ENCODE data around the gene FAM50B. TPM values are rescaled to one million over a fixed set of nuclear protein-coding genes. Genes with fewer than 3 reads are reported as not detected.

Gene FAM50B
- total and polyA plus RNA-seq, 2 of the 13 experiments (the other 11 are each of a cell fraction or from before 2014, with no cell fraction given): 0.05 TPM; not detected in 1

DNA sequence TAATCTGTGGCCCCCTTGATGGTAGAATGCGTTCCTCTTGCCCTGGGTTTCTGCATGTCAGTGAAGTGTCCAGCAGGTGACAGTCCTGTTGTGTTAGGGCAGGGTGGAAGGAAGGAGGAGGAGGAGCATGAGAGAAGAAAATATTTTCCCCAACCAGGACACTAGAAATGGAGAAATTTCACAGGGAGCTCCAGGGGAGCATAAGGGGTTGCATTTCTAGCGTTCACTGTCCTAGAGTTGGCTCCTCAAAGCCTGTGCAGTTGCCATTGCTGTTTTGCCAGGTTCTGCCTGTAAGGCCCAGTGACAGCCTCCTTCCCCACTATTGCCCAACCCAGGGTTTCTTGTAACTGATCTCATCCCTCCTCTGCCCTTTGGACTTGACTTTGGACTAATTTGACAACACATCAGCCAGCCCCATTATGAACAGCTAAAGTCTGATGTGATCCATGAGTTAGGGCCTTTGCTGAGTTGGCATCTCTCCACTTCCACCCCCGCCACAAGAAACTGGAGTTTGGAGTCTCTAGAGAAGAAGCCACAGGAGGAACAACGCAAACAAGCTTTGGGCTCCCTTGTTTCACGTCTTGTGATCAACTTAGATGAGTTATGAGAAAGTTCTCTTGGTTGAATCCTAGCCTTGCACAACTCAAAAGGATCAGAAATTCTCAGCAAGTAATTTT is 14.0 kb upstream of the FAM50B start (continued):
- no peak for TF ChIP-seq HNRNPK (IDR thresholded peaks at IDR 0.05; ENCODE audit: low read depth, low read length, poor library complexity, severe bottlenecking)
- TF ChIP-seq ZNF749 (CRISPR knock-in tag; IDR thresholded peaks at IDR 0.05; ENCODE audit: borderline replicate concordance): no peak
- TF ChIP-seq HNF4G (IDR thresholded peaks at IDR 0.05; ENCODE audit: borderline replicate concordance, low read depth, low read length): peak; percentile 97
- peak; percentile 99 for TF ChIP-seq HNF4G (CRISPR knock-in tag; IDR thresholded peaks at IDR 0.05; ENCODE audit: borderline replicate concordance, low read depth)
- 0 out of 2 replicates have a peak, but pooled peaks have one; percentile 47 for TF ChIP-seq SIN3A (IDR thresholded peaks at IDR 0.05; ENCODE audit: borderline replicate concordance, low read depth, low read length)
- TF ChIP-seq JARID2 (CRISPR knock-in tag; IDR thresholded peaks at IDR 0.05; ENCODE audit: insufficient replicate concordance): peak; percentile 68
- TF ChIP-seq NCOA1 (CRISPR knock-in tag; IDR thresholded peaks at IDR 0.05): no peak
- no peak for TF ChIP-seq SP2 (CRISPR knock-in tag; IDR thresholded peaks at IDR 0.05)
- TF ChIP-seq, protein P1, sequence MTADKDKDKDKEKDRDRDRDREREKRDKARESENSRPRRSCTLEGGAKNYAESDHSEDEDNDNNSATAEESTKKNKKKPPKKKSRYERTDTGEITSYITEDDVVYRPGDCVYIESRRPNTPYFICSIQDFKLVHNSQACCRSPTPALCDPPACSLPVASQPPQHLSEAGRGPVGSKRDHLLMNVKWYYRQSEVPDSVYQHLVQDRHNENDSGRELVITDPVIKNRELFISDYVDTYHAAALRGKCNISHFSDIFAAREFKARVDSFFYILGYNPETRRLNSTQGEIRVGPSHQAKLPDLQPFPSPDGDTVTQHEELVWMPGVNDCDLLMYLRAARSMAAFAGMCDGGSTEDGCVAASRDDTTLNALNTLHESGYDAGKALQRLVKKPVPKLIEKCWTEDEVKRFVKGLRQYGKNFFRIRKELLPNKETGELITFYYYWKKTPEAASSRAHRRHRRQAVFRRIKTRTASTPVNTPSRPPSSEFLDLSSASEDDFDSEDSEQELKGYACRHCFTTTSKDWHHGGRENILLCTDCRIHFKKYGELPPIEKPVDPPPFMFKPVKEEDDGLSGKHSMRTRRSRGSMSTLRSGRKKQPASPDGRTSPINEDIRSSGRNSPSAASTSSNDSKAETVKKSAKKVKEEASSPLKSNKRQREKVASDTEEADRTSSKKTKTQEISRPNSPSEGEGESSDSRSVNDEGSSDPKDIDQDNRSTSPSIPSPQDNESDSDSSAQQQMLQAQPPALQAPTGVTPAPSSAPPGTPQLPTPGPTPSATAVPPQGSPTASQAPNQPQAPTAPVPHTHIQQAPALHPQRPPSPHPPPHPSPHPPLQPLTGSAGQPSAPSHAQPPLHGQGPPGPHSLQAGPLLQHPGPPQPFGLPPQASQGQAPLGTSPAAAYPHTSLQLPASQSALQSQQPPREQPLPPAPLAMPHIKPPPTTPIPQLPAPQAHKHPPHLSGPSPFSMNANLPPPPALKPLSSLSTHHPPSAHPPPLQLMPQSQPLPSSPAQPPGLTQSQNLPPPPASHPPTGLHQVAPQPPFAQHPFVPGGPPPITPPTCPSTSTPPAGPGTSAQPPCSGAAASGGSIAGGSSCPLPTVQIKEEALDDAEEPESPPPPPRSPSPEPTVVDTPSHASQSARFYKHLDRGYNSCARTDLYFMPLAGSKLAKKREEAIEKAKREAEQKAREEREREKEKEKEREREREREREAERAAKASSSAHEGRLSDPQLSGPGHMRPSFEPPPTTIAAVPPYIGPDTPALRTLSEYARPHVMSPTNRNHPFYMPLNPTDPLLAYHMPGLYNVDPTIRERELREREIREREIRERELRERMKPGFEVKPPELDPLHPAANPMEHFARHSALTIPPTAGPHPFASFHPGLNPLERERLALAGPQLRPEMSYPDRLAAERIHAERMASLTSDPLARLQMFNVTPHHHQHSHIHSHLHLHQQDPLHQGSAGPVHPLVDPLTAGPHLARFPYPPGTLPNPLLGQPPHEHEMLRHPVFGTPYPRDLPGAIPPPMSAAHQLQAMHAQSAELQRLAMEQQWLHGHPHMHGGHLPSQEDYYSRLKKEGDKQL (CRISPR knock-in tag; IDR thresholded peaks at IDR 0.05; ENCODE audit: low read depth): peak; percentile 48; the same call in 1 of the 2 replicates
- TF ChIP-seq MIXL1 (CRISPR knock-in tag; IDR thresholded peaks at IDR 0.05): peak; percentile 96
- peak; percentile 90 for TF ChIP-seq FOXO1 (CRISPR knock-in tag; IDR thresholded peaks at IDR 0.05)
- TF ChIP-seq KDM5B (CRISPR knock-in tag; IDR thresholded peaks at IDR 0.05; ENCODE audit: borderline replicate concordance): peak; percentile 54; the same call in 1 of the 2 replicates
- peak; percentile 76; the same call in 1 of the 2 replicates for TF ChIP-seq HOXA5 (CRISPR knock-in tag; IDR thresholded peaks at IDR 0.05)
- TF ChIP-seq, protein P2, sequence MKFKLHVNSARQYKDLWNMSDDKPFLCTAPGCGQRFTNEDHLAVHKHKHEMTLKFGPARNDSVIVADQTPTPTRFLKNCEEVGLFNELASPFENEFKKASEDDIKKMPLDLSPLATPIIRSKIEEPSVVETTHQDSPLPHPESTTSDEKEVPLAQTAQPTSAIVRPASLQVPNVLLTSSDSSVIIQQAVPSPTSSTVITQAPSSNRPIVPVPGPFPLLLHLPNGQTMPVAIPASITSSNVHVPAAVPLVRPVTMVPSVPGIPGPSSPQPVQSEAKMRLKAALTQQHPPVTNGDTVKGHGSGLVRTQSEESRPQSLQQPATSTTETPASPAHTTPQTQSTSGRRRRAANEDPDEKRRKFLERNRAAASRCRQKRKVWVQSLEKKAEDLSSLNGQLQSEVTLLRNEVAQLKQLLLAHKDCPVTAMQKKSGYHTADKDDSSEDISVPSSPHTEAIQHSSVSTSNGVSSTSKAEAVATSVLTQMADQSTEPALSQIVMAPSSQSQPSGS (CRISPR knock-in tag; IDR thresholded peaks at IDR 0.05): peak; percentile 98
- TF ChIP-seq ZSCAN22 (CRISPR knock-in tag; IDR thresholded peaks at IDR 0.05): no peak
- no peak for TF ChIP-seq TCF12 (IDR thresholded peaks at IDR 0.05)
- 0 out of 2 replicates have a peak, but pooled peaks have one; percentile 64 for TF ChIP-seq TCF12 (CRISPR knock-in tag; IDR thresholded peaks at IDR 0.05)
- TF ChIP-seq TEAD3 (CRISPR knock-in tag; optimal IDR thresholded peaks at IDR 0.05; ENCODE audit: borderline replicate concordance): peak; percentile 61
- TF ChIP-seq MED1 (CRISPR knock-in tag; IDR thresholded peaks at IDR 0.05): peak; percentile 94
- TF ChIP-seq ATF7-NPFF (CRISPR knock-in tag; IDR thresholded peaks at IDR 0.05; ENCODE audit: low read depth): peak; percentile 66; the same call in 1 of the 2 replicates
- TF ChIP-seq KAT8 (CRISPR knock-in tag; IDR thresholded peaks at IDR 0.05): peak; percentile 81
- TF ChIP-seq, protein P3, sequence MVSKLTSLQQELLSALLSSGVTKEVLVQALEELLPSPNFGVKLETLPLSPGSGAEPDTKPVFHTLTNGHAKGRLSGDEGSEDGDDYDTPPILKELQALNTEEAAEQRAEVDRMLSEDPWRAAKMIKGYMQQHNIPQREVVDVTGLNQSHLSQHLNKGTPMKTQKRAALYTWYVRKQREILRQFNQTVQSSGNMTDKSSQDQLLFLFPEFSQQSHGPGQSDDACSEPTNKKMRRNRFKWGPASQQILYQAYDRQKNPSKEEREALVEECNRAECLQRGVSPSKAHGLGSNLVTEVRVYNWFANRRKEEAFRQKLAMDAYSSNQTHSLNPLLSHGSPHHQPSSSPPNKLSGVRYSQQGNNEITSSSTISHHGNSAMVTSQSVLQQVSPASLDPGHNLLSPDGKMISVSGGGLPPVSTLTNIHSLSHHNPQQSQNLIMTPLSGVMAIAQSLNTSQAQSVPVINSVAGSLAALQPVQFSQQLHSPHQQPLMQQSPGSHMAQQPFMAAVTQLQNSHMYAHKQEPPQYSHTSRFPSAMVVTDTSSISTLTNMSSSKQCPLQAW (CRISPR knock-in tag; IDR thresholded peaks at IDR 0.05): peak; percentile 92

Data from HepG2 (cell line).